HG03378 (cell line): ENCODE measurements around the gene SLC35G6.
"Not testable (repeated sequence)": the region's sequence is repeated elsewhere in the genome, so short reads cannot be mapped to it uniquely, and the experiment has no call there.

ENCODE experiments used
- ATAC-seq: cut with Tn5 transposase; IDR thresholded peaks from one replicate; pipeline ENCODE4 v1.9.1; 2021; ENCODE audit warnings: mild to moderate bottlenecking, moderate library complexity; ENCODE audit not compliant: unreplicated experiment

Gene SLC35G6

DNA sequence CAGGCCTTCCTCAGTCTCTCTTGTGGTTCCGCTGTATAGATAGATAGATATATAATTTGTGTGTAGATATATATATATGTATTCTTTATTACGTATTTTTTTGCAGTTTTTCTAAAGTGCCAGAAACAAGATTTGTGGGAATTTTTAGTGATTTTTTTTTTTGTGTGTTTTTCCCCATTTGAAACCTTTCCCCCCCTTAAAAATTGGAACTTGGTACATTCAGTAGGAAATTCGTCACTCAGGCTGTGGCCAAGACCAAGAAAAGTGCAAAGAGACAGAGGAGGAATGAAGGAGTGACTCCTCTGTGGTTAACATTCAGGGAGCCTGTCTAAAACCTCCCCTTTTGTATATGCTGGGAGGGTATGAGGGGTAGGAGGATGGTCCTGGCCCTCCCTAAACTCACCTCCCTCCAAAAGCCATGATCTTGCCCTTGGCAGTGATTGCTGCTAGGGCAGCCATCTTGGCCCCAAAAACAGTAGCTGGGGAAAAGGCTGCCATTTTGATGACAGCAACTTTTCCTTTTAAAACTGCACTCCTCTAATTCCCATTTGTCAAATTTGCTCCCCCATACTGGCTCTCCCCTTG, 21.2 kb upstream of the SLC35G6 start:
- no peak for ATAC-seq

GRCh38 chr17:7460850-7461660, 20.2 kb upstream of the SLC35G6 start:
- ATAC-seq = no peak

DNA sequence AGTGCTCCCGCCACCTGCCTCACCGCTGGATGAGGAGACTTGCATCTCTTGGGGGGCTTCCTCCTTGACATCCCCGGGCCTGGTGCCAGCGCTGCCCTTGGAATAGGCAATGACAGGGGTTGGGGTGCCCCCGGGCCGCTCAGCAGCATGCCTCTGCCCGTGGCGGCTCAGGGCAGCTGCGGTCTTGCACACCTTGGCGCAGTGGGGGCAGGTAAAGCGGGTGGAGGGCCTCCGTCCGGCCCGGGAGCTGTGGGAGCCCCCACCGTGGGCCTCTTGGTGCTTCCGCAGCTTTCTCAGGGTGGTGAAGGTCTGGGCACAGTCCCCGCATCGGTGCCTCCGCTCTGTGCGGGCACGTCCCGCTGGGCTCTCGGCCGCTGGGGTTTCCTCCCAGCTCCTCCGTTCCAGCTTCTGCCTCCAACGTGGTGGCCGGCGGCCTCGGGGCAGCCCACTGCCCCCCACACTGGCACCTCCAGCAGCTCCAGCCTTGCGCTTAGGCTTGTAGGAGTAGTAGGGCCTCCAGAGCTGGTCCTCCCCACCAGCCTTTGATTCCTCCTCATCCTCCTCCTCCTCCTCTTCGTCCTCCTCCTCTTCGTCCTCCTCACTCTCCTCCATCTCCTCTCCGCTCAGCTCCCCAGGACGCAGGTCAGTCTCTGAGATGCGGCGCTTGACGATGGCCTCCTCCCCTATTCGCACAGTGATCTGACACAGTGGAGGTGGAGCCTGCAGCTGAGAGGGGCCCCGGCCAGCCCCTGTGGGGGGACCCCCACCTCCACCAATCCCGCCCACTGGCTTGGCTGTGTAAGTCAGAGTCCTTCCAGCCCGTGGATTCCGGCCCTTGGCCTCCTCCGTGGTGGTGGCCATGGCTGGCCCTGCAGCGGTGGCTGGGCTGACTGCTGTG, 18.5 kb upstream of the SLC35G6 start:
- ATAC-seq = no peak

- ATAC-seq = no peak
Observed at GRCh38 chr17:7463372-7463846, 17.8 kb upstream of the SLC35G6 start.

DNA sequence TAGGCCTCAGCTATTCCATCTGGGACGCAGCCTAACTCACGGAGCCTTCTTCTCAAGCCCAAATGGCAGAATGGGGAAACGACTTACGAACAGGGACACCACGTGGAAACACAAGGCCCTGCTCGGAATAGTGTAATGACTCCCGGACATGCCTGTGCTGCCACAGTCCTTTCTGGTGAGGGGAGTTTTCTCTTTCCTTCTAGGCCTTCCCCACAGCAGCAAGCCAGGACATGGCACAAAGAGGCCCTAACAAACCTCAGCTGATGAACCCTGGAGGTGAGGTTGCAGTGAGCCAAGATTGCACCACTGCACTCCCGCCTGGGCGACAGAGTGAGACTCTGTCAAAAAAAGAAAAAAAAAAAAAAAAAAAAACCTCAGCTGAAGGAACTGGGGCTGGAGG, 17.2 kb upstream of the SLC35G6 start:
- ATAC-seq = no peak

- ATAC-seq = no peak
Observed at GRCh38 chr17:7465597-7466275, 15.5 kb upstream of the SLC35G6 start.

- ATAC-seq = no peak
Observed at GRCh38 chr17:7466318-7466638, 15.0 kb upstream of the SLC35G6 start.

DNA sequence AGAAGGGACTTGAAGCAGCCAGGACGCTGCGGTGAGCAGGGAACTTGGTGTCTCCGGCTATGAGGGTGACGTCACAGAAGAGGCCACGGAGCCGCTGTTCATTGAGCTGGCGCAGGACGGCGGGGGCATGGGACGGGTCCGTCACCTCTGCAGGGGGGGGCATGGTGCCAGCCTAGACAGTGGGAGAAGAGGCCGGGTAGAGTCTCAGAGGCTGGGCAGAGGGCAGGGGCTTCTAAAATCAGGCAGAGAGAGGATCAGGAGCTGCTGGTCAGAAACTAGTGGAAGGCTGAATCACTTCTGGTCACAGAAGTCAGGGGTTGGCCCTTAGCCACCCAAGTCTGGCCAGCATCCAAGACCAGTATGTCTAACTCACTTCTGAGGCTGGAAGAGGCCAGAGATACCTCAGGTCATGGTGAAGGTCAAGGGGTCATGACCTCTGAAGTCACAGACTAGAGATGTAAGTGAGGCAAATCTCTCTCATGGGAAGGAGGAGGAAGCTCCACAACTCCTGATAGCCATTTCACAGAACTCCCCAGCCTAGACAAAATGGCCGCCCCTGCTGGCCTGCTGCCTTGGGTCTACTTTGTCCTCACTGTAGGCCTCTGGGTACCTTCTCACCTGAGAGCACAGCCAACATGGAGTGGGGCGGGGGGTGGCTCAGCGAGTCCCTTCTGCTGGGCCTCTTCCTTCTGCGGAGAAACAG, 14.5 kb upstream of the SLC35G6 start:
- no peak for ATAC-seq

GRCh38 chr17:7467498-7467897, 13.7 kb upstream of the SLC35G6 start:
- no peak for ATAC-seq

- ATAC-seq = no peak
Observed at GRCh38 chr17:7468290-7468689, 13.0 kb upstream of the SLC35G6 start.

DNA sequence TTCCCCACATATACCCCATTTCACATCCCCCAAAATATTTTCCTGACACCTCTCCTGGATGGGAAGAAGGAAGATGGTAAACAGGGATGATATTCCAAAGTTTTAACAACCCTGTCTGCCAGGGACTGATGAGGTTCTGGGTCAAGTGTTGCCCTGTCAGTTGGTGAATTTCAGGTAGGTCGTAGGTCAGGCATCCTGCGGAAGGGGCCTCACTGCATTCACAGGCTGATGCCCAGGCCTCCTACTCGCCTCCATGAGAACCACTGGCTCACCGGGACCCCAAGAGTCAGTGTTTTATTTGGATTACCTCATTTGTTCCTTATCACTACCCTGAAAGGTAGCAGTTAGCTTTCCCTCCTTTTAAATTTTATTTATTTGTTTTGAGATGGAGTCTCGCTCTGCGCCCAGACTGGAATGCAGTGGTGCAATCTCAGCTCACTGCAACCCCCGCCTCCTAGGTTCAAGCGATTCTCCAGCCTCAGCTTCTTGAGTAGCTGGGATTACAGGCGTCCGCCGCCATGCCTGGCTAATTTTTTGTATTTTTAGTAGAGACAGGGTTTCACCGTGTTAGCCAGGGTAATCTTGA, 12.3 kb upstream of the SLC35G6 start:
- no peak for ATAC-seq

- not testable (repeated sequence) for ATAC-seq
Observed at GRCh38 chr17:7469843-7470242, 11.4 kb upstream of the SLC35G6 start.

DNA sequence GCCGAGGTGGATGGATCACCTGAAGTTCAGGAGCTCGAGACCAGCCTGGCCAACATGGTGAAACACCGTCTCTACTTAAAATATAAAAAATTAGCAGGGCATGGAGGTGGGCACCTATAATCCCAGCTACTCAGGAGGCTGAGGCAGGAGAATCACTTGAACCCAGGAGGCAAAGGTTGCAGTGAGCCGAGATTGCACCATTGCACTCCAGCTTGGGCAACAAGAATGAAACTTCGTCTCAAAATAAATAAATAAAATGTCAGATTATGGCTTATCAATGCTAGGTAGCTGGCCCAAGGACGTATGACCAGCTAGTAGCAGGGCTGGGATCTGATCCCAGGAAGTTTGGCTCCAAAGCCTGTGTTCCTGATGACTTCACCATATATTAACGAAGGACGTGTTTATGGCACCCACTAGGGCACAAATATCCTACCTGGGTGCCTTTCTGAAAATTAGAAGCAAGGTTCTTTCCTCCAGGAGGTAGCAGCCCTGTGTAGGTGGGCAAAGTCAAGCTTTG, 10.7 kb upstream of the SLC35G6 start:
- not testable (repeated sequence) for ATAC-seq

DNA sequence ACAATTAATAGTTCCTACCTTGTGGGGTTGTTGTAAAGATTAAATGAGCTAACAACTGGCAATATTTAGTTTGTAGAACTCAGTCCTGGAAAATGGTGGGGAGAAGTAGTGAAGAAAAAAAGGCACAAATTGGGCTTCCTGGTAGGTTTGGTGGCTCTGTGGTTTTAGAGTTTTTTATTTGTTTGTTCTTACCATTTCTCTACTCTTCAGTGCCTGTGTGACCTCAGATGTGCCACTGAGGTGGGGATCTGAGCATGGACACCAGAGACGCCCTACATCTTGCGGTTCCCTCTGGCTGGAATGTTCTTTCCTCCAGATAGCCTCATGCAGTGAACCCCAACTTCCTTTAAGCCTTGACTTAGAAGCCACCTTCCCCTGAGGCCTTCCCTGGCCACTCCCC, 9.5 kb upstream of the SLC35G6 start:
- ATAC-seq = no peak

DNA sequence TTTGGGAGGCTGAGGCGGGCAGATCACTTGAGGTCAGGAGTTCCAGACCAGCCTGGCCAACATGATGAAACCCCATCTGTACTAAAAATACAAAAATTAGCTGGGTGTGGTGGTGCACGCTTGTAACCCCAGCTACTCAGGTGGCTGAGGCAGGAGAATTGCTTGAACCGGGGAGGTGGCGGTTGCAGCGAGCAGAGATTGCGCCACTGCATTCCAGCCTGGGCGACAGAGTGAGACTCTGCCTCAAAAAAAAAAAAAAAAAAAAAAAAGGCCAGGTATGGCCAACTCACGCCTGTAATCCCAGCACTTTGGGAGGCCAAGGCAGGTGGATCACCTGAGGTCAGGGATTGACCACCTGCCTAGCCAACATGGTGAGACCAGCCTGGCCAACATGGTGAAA, 6.5 kb upstream of the SLC35G6 start:
- ATAC-seq = not testable (repeated sequence)

- no peak for ATAC-seq
Observed at GRCh38 chr17:7475764-7476422, 5.4 kb upstream of the SLC35G6 start.

DNA sequence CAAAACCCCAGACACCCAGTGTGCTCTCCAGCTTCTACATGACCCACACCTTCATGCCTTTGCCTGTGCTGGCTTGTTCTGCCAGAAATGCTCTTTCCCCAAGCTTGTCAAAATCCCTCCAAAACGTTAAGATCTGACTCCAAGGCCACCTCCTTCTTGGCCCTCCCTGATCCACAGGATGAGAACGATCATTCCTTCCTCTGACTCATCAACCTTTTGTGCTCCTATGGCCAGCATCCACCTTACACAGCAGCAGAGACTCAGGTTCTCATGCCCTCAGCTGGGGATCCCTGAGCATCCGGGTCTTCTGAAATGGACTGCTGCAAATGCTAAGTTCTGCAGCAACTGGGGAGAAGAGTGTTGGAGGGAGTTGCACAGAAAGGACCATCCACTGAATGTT, 4.8 kb upstream of the SLC35G6 start:
- no peak for ATAC-seq

- ATAC-seq = no peak
Observed at GRCh38 chr17:7476951-7477350, 4.3 kb upstream of the SLC35G6 start.
